ENCODE data around the gene PPM1E.
A peak's percentile ranks its signal among the peaks of the same experiment; 100 is the strongest.
"Not testable (repeated sequence)": the region's sequence is repeated elsewhere in the genome, so short reads cannot be mapped to it uniquely, and the experiment has no call there.

PPM1E gene

GRCh38 chr17:58730937-58731336 is 24.7 kb upstream of the PPM1E start:
- no peak for DNase-seq (ENCODE audit: low read depth in 2 of 2)
- H3K4me3 ChIP-seq (replicated peaks in 1 of 2; ENCODE audit: low read depth in 2 of 2, low read length in 2 of 2) = no peak overlapping the region
- TF ChIP-seq, protein P1, sequence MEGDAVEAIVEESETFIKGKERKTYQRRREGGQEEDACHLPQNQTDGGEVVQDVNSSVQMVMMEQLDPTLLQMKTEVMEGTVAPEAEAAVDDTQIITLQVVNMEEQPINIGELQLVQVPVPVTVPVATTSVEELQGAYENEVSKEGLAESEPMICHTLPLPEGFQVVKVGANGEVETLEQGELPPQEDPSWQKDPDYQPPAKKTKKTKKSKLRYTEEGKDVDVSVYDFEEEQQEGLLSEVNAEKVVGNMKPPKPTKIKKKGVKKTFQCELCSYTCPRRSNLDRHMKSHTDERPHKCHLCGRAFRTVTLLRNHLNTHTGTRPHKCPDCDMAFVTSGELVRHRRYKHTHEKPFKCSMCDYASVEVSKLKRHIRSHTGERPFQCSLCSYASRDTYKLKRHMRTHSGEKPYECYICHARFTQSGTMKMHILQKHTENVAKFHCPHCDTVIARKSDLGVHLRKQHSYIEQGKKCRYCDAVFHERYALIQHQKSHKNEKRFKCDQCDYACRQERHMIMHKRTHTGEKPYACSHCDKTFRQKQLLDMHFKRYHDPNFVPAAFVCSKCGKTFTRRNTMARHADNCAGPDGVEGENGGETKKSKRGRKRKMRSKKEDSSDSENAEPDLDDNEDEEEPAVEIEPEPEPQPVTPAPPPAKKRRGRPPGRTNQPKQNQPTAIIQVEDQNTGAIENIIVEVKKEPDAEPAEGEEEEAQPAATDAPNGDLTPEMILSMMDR (IDR thresholded peaks at IDR 0.05; ENCODE audit: low read depth, low read length) = no peak

- no peak overlapping the region for H3K4me3 ChIP-seq (replicated peaks in 1 of 2; ENCODE audit: low read depth in 2 of 2, low read length in 2 of 2)
- TF ChIP-seq, protein P1 (IDR thresholded peaks at IDR 0.05; ENCODE audit: low read depth, low read length) = no peak
- DNase-seq (ENCODE audit: low read depth in 2 of 2) = no peak
Observed at GRCh38 chr17:58734040-58734439, 21.6 kb upstream of the PPM1E start.

DNA sequence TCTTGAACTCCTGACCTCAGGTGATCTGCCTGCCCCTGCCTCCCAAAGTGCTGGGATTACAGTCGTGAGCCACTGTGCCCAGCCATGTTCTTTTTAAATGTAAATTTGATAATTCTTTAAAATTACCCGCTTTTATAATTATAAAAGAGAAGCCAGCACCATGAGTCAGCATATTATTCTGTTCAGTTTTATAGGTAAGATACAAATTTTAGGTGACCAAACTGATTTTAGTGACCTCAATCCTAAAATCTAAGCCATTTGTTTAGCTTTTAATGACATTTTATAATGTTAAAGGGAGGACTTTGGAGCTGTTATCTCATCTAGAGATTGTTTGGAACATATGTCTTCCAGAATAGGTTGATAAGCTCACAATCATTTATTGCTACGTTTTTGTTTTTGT is 20.8 kb upstream of the PPM1E start:
- DNase-seq (ENCODE audit: low read depth in 2 of 2) = no peak
- H3K4me3 ChIP-seq (replicated peaks in 1 of 2; ENCODE audit: low read depth in 2 of 2, low read length in 2 of 2) = no peak overlapping the region
- TF ChIP-seq, protein P1 (IDR thresholded peaks at IDR 0.05; ENCODE audit: low read depth, low read length) = no peak

DNA sequence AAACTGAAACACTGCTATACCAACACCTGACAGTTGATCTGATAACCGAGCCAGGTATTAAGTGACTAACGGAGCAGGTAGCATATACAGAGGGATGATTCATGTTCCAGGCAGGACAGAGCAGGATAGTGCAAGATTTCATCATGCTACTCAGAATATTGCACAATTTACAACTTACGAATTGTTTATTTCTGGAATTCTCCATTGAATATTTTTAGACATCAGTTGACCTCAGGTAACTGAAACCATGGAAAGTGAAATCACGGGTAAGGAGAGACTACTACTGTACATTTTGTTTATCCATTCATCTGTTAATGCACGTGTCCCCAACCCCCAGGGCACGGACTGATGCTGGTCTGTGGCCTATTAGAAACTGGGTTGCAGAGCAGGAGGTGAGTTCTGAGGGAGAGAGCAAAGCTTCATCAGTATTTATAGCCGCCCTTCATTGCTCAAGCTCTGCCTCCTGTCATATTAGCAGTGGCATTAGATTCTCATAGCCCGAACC is 14.5 kb upstream of the PPM1E start:
- TF ChIP-seq, protein P1 (IDR thresholded peaks at IDR 0.05; ENCODE audit: low read depth, low read length) = no peak
- no peak overlapping the region for H3K4me3 ChIP-seq (replicated peaks in 1 of 2; ENCODE audit: low read depth in 2 of 2, low read length in 2 of 2)
- peak; percentile 15 to 58 for DNase-seq (ENCODE audit: low read depth in 2 of 2)

GRCh38 chr17:58747674-58748073 is 8.0 kb upstream of the PPM1E start:
- TF ChIP-seq, protein P1 (IDR thresholded peaks at IDR 0.05; ENCODE audit: low read depth, low read length) = no peak
- DNase-seq (ENCODE audit: low read depth in 2 of 2) = no peak

GRCh38 chr17:58749627-58750026 is 6.0 kb upstream of the PPM1E start:
- not testable (repeated sequence) for H3K4me3 ChIP-seq (replicated peaks in 1 of 2; ENCODE audit: low read depth in 2 of 2, low read length in 2 of 2); DNase-seq (ENCODE audit: low read depth in 2 of 2)

More at GRCh38 chr17:58747674-58748073, 8.0 kb upstream of the PPM1E start:
- no peak overlapping the region for H3K4me3 ChIP-seq (replicated peaks in 1 of 2; ENCODE audit: low read depth in 2 of 2, low read length in 2 of 2)

DNA sequence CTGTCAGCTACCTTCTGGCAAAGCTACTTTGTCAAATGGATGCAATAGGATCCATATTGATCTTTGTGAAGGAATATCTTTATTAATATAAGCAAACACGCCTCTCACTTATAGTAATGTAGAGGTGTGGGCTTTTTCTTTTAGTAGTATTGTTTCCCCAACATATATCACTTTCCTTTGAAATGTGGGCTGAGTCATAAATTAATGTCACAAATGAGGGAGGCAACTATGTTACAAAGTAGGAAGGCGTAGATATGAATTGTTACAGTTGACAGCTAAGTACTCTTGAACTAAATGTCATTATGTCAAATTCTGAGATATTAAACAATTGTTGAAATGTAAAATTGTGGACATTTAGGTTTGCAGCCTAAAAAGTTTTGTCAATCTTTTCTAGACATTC is 2.6 kb upstream of the PPM1E start:
- DNase-seq (ENCODE audit: low read depth in 2 of 2) = no peak
- TF ChIP-seq, protein P1 (IDR thresholded peaks at IDR 0.05; ENCODE audit: low read depth, low read length) = no peak
- no peak overlapping the region for H3K4me3 ChIP-seq (replicated peaks in 1 of 2; ENCODE audit: low read depth in 2 of 2, low read length in 2 of 2)
